Stimulated activated naive CD4-positive, alpha-beta T cell treated with Interleukin-2 at 50 U/mL for 16 hours (primary cell): ENCODE data around the gene SYTL3.
"Not testable (repeated sequence)": the region's sequence is repeated elsewhere in the genome, so short reads cannot be mapped to it uniquely, and the experiment has no call there.

Experiments used
- DNase-seq: peaks from one replicate; lab custom pipeline; 2025; lab: John Stamatoyannopoulos, UW

The SYTL3 gene

DNA sequence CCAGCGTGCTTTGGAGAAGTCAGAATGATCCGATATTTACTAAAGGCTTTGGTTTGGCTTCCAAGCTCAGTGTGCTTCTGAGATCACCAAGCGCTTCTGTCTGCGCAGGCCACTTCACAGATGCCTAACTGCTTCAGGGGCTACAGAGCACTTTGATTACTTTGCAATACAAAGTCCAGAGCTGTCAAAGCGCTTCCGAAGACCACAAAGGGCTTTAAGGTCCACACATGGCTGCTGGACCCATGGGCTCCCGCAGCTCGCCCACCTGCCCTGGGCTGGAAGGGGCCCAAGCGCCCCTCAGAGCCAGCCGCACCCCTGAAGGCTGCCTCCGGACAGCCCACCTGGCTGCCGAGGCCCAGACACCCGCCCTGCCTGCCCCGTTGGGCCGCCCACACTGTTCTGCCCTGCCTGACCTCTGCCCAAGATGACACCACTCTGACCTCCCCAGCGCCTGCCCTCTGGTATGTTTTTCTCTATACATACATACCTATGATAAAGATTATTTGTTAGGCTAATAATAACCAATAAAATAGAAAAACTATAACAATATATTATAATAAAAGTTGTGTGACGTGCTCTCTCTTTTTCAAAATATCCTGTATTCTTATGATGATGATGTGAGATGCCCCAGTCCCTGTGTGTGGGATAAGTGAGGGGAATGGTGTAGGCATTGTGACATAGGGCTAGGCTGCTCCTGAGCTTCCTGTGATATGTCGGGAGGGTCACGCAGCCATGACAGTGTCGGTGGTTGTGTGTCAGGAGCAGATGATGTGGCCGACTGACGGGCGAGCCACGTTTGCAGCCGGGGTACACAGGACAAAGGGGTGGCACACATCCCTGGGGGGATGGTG is 27.9 kb upstream of the SYTL3 start:
- no peak for DNase-seq

DNA sequence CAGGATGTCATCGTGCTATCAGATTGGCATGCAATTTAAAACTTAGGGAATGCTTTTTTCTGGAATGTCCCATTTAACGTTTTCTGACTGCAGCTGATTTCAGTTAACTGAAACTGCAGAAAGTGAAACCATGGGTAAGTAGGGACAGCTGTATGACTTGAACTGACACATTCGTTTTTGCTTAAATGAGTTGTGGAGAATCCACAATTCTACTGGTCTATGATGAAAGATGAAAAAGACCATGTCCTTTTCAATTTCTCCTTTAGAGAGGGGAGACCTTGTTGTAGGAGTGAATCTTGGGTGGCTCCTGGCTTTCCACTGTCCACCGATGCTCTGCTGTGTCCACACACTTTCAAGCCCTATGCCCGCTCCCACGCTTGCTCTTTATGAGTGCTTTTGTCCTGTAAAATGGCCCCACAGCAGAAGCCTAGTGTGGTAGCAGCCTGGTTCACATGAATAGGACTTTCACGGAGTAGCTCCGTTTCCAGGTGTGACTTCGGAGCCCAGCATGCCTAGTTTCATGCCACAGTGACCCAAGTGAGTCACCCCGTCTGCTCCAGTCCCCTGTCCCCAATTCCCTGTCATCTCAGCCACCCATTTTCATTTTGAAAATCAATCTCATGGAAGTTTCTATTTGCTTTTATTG is 27.2 kb upstream of the SYTL3 start:
- DNase-seq: no peak

DNA sequence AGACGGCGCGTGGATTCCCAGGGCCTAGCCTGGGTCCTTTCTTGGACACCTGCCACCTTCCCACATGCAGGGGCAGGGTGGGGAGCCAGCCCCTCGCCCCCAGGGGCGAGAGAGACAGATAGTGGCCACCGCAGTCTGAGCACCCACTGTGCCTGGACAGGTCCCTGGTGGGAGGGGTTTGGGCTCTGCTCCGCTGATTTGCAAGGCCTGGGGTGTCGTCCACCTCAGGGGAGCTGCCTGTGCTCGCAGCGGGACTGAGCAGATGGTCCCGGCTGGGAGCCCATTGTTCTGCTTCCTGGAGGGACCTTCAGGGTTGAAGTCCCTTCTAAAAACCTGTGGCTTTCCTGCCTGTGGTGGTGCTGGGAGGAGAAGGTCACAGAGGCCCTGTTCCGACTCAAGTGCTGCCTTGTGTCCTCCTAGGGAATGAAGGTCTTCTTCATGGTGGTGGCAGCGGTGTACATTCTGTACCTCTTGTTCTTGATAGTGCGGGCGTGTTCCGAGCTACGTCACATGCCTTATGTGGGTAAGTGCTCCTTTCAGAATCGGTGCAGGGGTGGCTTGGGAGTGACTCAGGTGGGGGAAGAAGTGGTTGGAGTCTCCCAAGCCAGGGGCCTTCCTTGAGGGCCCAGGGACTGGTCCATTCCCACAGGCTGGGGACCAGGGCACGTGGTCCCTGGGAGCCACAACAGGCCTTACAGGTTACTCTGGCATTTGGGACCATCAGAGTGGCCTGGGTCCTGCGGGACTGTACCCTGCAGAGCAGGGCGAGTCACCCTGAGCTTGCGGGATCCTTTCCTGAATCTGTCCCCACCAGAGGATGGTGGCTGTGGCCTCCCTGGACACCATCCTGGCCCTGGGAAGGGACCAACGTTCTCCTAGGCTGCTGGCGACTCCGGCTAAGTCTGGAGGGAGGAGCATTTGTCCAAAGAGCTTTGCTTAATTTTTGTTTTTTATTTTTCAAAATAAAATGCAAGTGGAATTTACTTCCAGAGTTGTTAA is 24.9 kb upstream of the SYTL3 start:
- no peak for DNase-seq

DNA sequence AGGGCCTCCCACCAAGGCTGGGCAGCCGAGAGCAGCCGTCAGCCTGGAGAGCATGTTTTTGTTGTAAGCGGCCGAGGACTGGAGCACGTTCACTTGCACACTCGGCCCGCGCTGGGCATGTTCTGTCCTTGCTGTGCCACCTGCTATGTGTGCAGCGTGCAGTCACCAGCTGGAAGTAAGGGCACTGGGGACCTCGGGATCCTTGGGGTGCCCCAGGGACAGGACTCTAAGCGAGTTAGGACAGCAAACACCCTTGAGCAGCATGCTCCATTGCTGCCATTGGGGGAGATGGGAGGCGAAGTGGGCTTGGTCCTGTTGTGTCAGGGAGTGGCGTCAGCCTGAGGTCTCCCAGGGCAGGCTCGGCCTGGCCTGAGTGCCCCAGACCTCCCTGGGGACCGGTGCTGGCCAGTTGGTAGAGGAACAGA is 24.0 kb upstream of the SYTL3 start:
- DNase-seq: no peak

DNA sequence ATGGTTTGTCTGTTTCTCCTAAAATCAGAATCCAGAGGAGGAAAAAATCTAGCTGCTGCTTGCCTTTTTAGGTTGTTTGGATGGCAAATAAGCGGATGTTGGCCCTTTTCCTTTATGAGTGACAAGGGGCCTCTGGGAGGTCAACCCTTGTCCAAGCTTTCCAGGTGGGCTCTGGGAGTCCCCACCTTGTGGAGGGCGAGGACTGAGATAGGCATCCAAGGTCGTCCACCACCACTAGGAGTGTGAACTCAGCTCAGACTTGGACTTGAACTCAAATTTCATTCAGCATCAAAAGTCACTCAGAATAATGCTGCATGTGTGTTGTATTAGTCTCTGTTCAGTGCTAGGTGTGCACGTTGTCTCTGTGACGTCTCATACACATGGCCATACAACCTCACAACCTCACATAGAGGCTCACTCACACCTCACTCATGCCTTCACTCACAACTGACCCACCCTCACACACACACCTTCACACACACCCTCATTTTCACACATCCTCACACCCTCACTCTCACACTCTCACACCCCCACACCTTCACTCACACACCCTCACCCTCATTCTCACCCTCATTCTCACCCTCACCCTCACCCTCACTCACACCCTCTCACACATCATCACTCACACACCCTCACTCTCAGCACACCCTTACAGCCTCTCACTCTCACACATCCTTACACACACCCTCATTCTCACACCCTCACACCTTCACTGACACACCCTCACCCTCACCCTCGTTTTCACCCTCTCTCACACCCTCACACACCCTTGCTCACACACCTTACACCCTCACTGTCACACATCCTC is 23.3 kb upstream of the SYTL3 start:
- no peak for DNase-seq

DNA sequence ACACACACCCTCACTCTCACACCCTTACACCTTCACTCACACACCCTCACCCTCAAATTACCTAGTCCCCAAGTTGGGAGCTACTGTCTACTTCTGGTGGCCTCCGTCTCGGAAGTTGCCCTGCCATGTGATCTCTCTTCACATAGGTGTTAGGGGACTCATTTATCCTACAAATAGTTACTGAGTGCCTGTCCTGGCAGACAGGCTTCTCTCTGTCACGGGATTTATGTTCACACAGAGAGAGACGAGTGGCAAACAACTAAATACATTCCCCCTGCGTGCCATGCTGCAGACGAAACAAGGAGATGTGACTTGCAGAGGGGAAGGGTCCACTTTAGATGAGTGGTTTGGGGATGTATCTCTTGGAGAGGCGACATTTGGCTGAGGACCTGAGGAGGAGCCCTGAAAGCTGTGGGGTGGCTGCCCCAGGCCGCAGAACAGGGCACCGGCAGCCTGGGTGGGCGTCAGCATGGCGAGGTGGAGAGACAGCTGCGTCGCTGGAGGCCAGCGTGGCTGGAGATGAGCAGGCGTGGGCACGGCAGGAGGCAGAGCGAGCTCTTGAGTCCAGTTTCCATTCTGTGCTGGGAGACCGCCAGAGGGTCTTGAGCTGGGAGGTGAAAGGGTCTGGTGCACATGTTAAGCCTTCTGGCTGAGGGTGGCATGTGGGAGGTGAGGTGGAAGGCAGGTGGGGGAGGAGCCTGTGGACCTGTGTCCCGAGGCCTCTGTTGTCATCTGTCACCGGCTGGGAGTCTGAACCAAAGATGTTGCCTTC is 22.5 kb upstream of the SYTL3 start:
- DNase-seq: no peak

DNA sequence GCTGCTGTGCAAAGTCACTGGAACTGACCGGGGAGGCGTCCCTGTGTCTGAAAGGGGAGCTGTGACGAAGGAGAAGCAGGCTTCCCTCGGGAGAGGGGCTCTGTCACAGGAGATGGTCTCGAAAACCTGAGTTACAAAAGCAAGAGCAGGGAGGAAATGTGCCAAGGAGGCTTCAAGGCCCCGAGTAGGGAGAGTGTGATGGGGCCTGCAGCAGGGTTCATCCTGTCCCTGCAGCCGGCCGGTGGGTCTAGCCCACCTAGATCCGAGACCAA is 22.0 kb upstream of the SYTL3 start:
- DNase-seq: no peak

DNA sequence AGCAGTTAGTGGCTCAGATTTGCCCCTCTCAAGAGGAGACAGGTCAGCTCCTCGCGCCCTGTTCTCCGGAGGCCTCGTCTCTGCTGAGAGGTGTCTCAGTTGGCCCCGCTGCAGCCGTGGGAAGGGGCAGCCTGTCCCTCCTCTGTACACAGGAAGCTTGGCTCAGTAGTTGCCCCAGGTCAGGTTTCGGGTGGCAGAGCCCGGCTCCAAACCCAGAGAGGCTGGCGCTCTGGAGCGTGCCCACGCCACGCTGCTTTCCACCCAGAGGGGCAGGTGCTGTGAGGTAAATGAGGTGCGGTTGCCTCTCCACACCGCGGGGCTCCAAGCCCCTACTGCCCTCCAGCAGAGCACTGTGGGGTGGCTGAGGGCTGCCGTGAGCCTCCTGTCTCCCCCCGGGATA is 21.3 kb upstream of the SYTL3 start:
- DNase-seq: no peak

DNA sequence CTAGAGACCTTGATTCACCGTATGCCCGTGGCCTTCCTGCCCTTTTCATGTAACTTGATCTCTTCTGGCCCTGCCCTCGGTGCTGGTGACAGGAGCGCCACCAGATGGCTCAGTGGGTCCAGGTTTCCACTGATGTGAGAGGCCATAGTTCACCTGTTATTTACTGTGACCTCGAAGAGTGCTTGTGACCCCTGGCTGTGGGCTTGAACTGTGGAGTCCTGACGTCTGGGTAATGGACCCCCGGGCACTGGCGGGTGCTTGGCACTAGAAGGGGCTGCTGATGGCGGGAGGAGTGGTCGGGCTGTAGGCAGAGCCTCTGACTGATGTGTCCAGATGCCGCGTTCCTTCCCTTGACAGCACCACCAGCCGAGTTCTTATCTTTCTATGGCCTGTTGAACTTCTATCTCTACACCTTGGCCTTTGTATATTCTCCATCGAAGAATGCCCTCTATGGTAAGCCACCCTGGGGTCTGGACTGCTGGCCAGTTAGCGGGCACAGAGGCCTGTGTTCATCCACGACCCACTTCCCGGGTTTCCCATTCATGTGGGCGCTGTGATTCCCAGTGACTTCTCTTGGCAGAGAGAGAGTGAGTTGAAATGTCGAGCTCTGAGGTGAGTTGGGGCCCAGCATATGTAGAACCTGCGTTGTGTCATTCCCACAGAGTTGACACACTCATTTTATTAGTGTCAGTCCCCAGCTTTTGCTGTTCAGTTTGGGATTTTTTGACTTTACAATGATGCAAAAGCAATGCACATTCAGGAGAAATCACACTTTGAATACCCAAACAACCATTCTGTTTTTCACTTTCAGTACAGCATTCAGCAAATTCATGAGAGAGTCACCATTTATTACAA is 20.3 kb upstream of the SYTL3 start:
- DNase-seq: no peak

DNA sequence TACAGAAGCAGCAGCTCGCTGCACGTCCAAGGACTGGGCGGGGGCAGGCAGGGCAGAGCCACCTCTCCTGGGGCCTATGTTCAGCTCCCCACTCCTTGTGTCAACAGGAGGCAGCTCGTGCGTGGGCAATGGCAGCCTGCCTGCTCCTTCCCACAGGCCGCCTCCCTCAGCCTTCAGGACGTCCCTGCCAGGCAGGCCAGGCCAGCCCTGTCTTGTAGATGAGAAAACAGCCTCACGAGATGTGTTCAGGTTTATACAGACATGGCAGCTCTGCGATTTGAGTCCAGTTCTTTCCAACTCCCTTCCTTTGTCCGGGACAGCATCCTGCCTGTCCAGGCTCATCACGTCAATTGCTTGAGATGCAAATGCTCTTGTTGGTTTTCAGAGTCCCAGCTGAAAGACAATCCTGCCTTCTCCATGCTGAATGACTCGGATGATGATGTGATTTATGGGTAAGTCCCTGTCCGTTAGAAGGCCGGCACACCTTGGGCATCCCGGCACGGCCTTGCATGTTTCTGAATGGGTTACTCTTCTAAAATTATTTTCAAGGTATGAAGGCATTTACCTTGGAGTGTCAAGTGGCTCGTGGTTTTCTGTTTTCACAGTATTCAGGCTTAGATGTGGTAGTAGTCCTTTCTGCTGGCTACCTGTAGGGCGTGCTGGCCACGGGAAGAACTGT is 18.8 kb upstream of the SYTL3 start:
- no peak for DNase-seq

DNA sequence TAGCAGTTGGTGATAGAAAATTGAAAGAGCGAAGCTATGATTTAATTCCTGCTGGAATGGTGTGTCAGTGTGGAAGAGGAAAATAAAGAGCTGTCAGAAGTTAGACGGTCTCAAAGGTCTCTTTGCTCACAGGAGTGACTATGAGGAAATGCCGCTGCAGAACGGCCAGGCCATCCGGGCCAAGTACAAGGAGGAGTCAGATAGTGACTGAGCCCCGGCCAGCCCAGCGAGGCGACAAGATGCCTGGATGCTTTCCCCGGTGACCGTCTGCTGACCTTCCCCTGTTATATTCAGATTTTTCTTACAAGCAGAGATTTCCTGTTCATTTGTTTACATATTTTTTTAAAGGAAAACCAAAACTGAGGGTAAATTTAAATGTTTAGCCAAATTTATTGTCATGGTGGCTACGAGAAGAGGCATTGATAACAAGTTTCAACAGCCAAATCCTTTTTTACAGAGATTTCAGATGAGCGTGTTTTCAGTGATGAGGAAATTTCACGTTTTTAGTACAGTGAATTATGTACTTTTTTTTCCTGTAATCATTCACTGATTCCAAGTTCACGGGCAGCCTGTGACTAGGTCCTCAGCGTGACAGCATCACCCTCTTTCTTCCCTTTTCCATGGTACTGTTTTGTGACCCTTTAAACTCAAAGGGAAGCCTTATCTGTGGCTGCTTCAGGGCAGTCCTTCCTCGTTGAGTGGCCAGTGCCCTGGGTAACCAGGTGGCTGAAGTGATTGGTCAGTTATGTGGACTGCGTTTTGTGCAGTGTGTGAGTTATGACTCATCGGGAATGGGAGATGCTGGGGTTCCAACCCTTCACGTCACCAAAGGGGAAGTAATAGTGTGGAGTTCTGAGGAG is 17.9 kb upstream of the SYTL3 start:
- DNase-seq: no peak

DNA sequence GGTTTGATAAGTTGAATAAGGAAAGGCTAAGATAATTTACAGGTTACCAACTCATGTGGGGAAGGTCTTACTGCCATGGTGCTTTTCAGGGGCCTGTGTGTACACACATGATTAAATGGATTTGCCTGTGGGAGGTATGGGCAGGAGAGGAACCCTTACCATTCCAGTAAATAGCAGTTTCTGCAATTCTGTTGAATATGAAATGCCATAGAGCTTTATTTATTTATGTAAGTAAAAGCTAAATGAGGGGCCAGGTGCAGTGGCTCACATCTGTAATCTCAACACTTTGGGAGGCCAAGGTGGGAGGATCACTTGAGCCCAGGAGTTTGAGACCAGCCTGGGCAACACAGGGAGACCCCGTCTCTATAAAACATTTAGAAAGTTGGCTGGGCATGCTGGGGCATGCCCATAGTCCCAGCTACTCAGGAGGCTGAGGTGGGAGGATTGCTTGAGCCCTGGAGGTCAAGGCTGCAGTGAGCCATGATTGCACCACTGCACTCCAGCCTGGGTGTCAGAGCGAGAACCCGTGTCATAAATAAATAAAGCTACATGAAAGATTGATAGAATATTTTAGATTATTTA is 17.2 kb upstream of the SYTL3 start:
- not testable (repeated sequence) for DNase-seq

DNA sequence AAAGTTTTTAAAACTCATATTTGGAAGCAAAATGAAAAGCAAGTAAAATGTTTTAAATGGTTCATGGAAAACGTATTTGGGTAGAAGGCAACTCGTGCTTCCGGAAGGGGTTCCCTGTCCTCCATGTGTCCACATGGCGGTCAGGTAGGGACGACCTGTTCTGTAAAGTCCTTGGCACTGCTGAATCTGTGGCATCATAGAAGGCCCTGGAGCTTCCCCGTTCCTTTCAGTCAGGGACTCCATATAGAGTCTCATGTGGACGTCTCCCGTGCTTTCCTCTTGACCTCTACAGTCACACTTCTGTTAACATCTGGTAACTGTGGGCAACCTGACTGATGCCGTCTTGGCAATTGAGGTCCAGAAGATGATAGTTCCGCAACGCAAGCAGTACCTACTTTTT is 16.7 kb upstream of the SYTL3 start:
- DNase-seq: no peak

DNA sequence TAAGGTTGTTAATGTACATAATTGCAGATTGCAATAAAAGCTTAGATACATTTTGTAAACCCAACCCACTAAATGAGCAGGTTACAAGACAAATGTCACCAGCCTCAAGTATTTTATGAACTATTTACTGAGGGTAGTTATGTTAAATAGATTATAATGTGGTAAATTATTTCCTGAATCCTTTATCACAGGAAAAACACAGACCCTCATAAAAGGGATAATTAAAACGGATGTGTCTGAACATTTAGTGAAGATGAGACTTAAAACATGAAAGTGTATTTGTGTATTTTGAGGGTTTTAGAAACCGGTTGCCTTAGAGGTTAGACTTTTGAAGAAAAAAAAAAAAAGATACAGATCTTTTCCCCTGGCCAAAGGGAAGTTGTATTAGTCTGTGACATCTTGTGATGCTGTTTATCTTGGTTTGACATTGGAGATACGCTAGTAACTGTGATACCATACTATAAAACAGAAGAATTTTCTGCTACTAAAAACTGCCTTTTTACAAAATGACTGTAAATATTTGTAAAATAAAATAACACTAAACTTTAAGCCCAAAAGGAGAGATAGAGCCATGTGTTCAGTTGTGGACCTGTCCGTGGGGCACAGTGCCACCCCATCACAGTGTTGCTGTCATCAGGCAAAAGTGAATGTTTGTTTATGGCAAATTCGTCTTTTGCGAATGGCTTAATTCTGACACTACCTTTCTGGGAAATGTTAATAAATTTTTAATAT is 15.0 kb upstream of the SYTL3 start:
- DNase-seq: no peak

DNA sequence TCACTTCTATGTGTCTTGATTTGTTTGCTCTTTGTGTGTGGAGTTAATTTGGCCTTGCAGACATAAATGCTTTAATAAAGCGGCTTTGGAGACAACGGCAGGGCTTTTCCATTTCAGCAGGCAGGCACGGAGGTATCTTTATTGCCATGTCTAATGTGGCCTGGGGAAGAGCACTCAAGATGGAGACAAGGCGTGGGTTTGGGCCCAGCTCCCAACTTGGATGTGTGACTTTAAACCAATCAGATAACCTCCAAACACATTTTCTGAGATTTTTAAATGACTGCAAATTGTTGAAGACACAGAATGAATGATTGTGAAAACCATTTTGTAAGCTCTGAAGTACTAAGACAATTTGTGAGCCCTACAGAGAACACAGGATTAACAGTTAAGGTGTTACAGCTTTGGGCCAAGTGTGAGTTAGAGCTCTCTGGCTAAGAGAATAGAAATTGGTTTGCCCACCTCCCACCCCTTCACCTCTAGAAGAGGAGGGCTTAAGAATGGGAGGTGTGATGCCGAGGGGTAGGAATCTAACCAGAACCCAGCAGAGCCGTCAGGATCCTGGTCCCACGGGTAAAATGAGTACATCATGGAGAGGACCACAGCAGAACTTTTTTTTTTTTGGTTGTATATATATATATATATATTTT is 14.3 kb upstream of the SYTL3 start:
- DNase-seq: no peak

DNA sequence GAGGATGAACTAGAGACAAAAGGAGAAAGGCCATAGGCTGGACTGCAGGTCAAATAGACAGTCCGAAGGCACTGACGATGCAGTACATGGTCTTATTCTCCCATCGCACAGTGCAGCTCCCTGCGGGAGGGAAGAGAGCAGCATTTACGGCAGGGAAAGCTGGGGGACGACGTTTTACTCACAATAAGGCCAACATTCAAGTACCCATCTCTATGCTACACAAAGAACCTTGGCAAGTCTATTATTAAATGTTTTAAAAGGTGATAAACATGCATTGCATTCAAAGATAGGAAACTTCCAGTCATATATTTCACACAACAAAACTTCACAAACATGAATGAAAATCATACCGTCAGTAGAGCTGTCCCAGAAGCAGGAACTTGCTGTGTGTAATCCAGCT is 13.1 kb upstream of the SYTL3 start:
- no peak for DNase-seq

DNA sequence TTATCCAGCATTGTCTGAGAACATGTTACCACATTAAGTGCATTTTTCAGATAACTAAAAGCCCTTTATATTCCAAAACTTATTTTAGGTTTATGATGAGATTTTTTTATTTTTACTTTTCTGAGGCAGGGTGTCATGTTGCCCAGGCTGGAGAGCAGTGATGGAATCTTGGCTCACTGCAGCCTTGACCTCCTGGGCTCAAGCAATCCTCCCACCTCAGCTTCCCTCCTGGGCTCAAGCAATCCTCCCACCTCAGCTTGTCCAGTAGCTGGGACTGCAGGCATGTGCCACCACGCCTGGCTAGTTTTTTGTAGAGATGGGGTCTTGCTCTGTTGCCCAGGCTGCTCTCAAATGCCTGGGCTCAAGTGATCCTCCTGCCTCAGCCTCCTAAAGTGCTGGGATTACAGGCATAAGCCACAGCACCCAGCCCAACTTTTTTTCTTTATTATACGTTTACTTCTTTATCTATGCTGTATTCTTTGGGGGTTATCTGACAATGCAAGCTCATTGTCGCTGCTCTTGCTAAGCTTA is 11.5 kb upstream of the SYTL3 start:
- DNase-seq: no peak
